ENCODE measurements around the gene DNAH11.
"Not testable (repeated sequence)": the region's sequence is repeated elsewhere in the genome, so short reads cannot be mapped to it uniquely, and the experiment has no call there.

The DNAH11 gene

GRCh38 chr7:21850531-21851285 is 307.9 kb downstream of the DNAH11 start:
- TF ChIP-seq CTCF (IDR thresholded peaks at IDR 0.05; ENCODE audit: insufficient read depth, missing control alignments), result no peak
- no peak for DNase-seq (ENCODE audit: insufficient read length, low spot score)
- FAIRE-seq, result no peak

GRCh38 chr7:21851559-21851967 is 308.7 kb downstream of the DNAH11 start:
- FAIRE-seq (no peak), DNase-seq (ENCODE audit: insufficient read length, low spot score) (no peak)
- no peak for TF ChIP-seq CTCF (IDR thresholded peaks at IDR 0.05; ENCODE audit: insufficient read depth, missing control alignments)

- FAIRE-seq, result not testable (repeated sequence)
These were observed 322.9 kb downstream of the DNAH11 start for GRCh38 chr7:21865631-21866204.

GRCh38 chr7:21866731-21867130 is 323.9 kb downstream of the DNAH11 start:
- no peak for DNase-seq (ENCODE audit: insufficient read length, low spot score)
- no peak for TF ChIP-seq CTCF (IDR thresholded peaks at IDR 0.05; ENCODE audit: insufficient read depth, missing control alignments)
- no peak for FAIRE-seq

More at GRCh38 chr7:21865631-21866204, 322.9 kb downstream of the DNAH11 start:
- DNase-seq (ENCODE audit: insufficient read length, low spot score), result not testable (repeated sequence)

GRCh38 chr7:21867226-21867625 is 324.4 kb downstream of the DNAH11 start:
- TF ChIP-seq CTCF (IDR thresholded peaks at IDR 0.05; ENCODE audit: insufficient read depth, missing control alignments), result no peak
- FAIRE-seq (no peak), DNase-seq (ENCODE audit: insufficient read length, low spot score) (no peak)

GRCh38 chr7:21867816-21868575 is 325.2 kb downstream of the DNAH11 start:
- FAIRE-seq (no peak), DNase-seq (ENCODE audit: insufficient read length, low spot score) (no peak)
- TF ChIP-seq CTCF (IDR thresholded peaks at IDR 0.05; ENCODE audit: insufficient read depth, missing control alignments), result no peak

- DNase-seq (ENCODE audit: insufficient read length, low spot score) (no peak), FAIRE-seq (no peak)
These were observed 325.7 kb downstream of the DNAH11 start for GRCh38 chr7:21868576-21868850.

More at GRCh38 chr7:21868576-21868850, 325.7 kb downstream of the DNAH11 start:
- no peak for TF ChIP-seq CTCF (IDR thresholded peaks at IDR 0.05; ENCODE audit: insufficient read depth, missing control alignments)

All from D721Med (cell line).